Neural cell (in vitro differentiated cells): Measurements from ENCODE around the gene PLG. TPM values are rescaled to one million over a fixed set of nuclear protein-coding genes. Genes with fewer than 3 reads are reported as not detected.

Experiments
- H2AFZ ChIP-seq: fragments of 200-600, 300-800 bp; sonication (generic), shearing (Covaris generic); 2 replicates; pipeline ENCODE4 v1.6.0; 2014; ENCODE audit warnings: low read depth, mild to moderate bottlenecking, antibody characterized with exemption, low read length, moderate library complexity
- H3F3A ChIP-seq: fragments of 200-600 bp; shearing (Covaris generic); 2 replicates; pipeline ENCODE4 v1.6.1; 2016; ENCODE audit warnings: mild to moderate bottlenecking, moderate library complexity, mixed read lengths, antibody characterized with exemption, low read length; ENCODE audit not compliant: insufficient read depth, poor library complexity, severe bottlenecking
- H3K27ac ChIP-seq: fragments of 200-600, 300-800 bp; sonication (generic), shearing (Covaris generic); 2 replicates; pipeline ENCODE4 v1.5.1; 2014; ENCODE audit warnings: mild to moderate bottlenecking, low read length, moderate library complexity
- H3K27me3 ChIP-seq: fragments of 300-800, 200-600 bp; sonication (generic), shearing (Covaris generic); 2 replicates; pipeline ENCODE4 v1.6.0; 2014; ENCODE audit warnings: mild to moderate bottlenecking, low read depth, low read length, moderate library complexity; ENCODE audit not compliant: insufficient read depth
- H3K36me3 ChIP-seq: fragments of 300-800, 200-600 bp; sonication (generic), shearing (Covaris generic); 2 replicates; pipeline ENCODE4 v1.5.1; 2014; ENCODE audit warnings: mild to moderate bottlenecking, antibody characterized with exemption, low read length, moderate library complexity; ENCODE audit not compliant: insufficient read depth
- H3K4me2 ChIP-seq: fragments of 300-800, 200-600 bp; sonication (generic), shearing (Covaris generic); 2 replicates; pipeline ENCODE4 v1.6.0; 2014; ENCODE audit warnings: mild to moderate bottlenecking, low read length
- H3K4me3 ChIP-seq: fragments of 300-800, 200-600 bp; sonication (generic), shearing (Covaris generic); 2 replicates; pipeline ENCODE4 v1.5.1; 2014; ENCODE audit warnings: mild to moderate bottlenecking, low read length, moderate library complexity
- H3K79me2 ChIP-seq: fragments of 200-600 bp; shearing (Covaris generic); replicated peaks from 2 replicates; pipeline ENCODE4 v1.6.0; 2014; ENCODE audit warnings: mild to moderate bottlenecking, low read length, moderate library complexity; ENCODE audit not compliant: insufficient read depth
- H3K9ac ChIP-seq: fragments of 300-800, 200-600 bp; sonication (generic), shearing (Covaris generic); 2 replicates; pipeline ENCODE4 v1.6.1; 2016; ENCODE audit warnings: mild to moderate bottlenecking, low read length, mixed read lengths
- H3K9me2 ChIP-seq: fragments of 200-600 bp; shearing (Covaris generic); 2 replicates; pipeline ENCODE4 v1.6.1; 2016; ENCODE audit warnings: mild to moderate bottlenecking, low read length, mixed read lengths; ENCODE audit not compliant: insufficient read depth
- H3K9me3 ChIP-seq: fragments of 200-600, 300-800 bp; sonication (generic), shearing (Covaris generic); 2 replicates; pipeline ENCODE4 v1.6.1; 2016; ENCODE audit warnings: mild to moderate bottlenecking, mixed run types, low read length, moderate library complexity, mixed read lengths
- H4K20me1 ChIP-seq: fragments of 200-600 bp; shearing (Covaris generic); 2 replicates; pipeline ENCODE4 v1.6.1; 2016; ENCODE audit warnings: mild to moderate bottlenecking, mixed run types; ENCODE audit not compliant: insufficient read depth
- EP300 ChIP-seq: fragments of 450-650 bp; conservative IDR thresholded peaks from 2 replicates; pipeline ENCODE4 v1.6.1; 2014; ENCODE audit warnings: antibody characterized with exemption, mild to moderate bottlenecking, moderate library complexity; ENCODE audit not compliant: poor library complexity, severe bottlenecking
- EZH2 ChIP-seq: fragments of 200-600, 300-800 bp; shearing (Covaris generic), sonication (generic); IDR thresholded peaks from 2 replicates; pipeline ENCODE4 v1.6.1; 2014; ENCODE audit warnings: antibody characterized with exemption, low read length, borderline replicate concordance, mild to moderate bottlenecking; ENCODE audit not compliant: insufficient read depth, poor library complexity, severe bottlenecking
- MXI1 ChIP-seq: fragments of 450-650 bp; conservative IDR thresholded peaks from 2 replicates; pipeline ENCODE4 v1.6.1; 2014; ENCODE audit warnings: antibody characterized with exemption, mild to moderate bottlenecking; ENCODE audit not compliant: poor library complexity, severe bottlenecking
- POLR2AphosphoS5 ChIP-seq: IDR thresholded peaks from 2 replicates; pipeline ENCODE4 v1.6.1; 2012
- RAD21 ChIP-seq: fragments of 450-650 bp; conservative IDR thresholded peaks from 2 replicates; pipeline ENCODE4 v1.6.1; 2014; ENCODE audit warnings: antibody characterized with exemption, mild to moderate bottlenecking, moderate library complexity
- SMC3 ChIP-seq: fragments of 450-650 bp; conservative IDR thresholded peaks from 2 replicates; pipeline ENCODE4 v1.6.1; 2014; ENCODE audit warnings: antibody characterized with exemption, mild to moderate bottlenecking, moderate library complexity; ENCODE audit not compliant: poor library complexity
- TAF1 ChIP-seq: IDR thresholded peaks from 2 replicates; pipeline ENCODE4 v1.6.1; 2012; ENCODE audit warnings: low read depth
- polyA plus RNA-seq: library from polyadenylated mRNA; depleted of rRNA; stranded (reverse); fragments of >200 nt; gene quantifications from 2 replicates; pipeline ENCODE4 v1.2.3, GENCODE V29; 2014
- TF ChIP-seq, protein P1 (sequence below): IDR thresholded peaks from 2 replicates; pipeline ENCODE4 v1.6.1; 2012; ENCODE audit warnings: borderline replicate concordance
- TF ChIP-seq, protein P2 (sequence below): fragments of 450-650 bp; IDR thresholded peaks from 2 replicates; pipeline ENCODE4 v1.5.1; 2014; ENCODE audit warnings: antibody characterized with exemption, mild to moderate bottlenecking, moderate library complexity; ENCODE audit not compliant: poor library complexity, severe bottlenecking

The PLG gene
- polyA plus RNA-seq, 1 donor from 2014 or later: not detected

DNA sequence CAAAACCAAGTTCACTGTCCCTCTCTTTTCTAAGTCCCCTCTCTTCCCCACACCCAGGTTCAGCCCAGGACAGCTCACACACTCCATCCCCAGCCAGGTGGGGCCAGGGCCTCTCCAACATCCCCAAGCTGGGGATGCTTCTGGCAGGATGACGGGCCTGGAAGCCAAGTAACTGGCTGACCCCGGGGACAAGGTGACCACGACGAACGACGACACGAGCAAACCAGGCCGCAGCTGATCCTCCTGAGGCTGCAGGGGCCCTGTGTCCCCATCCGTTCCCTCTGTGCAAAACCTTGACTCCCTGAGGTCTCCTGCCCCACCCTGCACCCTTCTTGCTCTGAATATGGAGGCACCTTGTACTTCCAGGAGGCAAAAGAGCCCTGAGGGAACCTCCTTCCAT is 11.6 kb upstream of the PLG start:
- no peak overlapping the region for H3K27ac ChIP-seq
- no peaks in the 10 kb centered on the region for H4K20me1 ChIP-seq
- H3K9me2 ChIP-seq: no peaks in the 10 kb centered on the region
- H3K79me2 ChIP-seq: no peaks in the 10 kb centered on the region
- no peak overlapping the region for H3K9ac ChIP-seq
- H3K4me2 ChIP-seq: no peak overlapping the region
- no peak overlapping the region for H3K4me3 ChIP-seq
- H3K36me3 ChIP-seq: no peaks in the 10 kb centered on the region
- no peaks in the 10 kb centered on the region for H3K9me3 ChIP-seq
- H2AFZ ChIP-seq: no peak overlapping the region
- no peaks in the 10 kb centered on the region for H3K27me3 ChIP-seq
- TF ChIP-seq, protein P1, sequence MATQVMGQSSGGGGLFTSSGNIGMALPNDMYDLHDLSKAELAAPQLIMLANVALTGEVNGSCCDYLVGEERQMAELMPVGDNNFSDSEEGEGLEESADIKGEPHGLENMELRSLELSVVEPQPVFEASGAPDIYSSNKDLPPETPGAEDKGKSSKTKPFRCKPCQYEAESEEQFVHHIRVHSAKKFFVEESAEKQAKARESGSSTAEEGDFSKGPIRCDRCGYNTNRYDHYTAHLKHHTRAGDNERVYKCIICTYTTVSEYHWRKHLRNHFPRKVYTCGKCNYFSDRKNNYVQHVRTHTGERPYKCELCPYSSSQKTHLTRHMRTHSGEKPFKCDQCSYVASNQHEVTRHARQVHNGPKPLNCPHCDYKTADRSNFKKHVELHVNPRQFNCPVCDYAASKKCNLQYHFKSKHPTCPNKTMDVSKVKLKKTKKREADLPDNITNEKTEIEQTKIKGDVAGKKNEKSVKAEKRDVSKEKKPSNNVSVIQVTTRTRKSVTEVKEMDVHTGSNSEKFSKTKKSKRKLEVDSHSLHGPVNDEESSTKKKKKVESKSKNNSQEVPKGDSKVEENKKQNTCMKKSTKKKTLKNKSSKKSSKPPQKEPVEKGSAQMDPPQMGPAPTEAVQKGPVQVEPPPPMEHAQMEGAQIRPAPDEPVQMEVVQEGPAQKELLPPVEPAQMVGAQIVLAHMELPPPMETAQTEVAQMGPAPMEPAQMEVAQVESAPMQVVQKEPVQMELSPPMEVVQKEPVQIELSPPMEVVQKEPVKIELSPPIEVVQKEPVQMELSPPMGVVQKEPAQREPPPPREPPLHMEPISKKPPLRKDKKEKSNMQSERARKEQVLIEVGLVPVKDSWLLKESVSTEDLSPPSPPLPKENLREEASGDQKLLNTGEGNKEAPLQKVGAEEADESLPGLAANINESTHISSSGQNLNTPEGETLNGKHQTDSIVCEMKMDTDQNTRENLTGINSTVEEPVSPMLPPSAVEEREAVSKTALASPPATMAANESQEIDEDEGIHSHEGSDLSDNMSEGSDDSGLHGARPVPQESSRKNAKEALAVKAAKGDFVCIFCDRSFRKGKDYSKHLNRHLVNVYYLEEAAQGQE: no peak
- no peak for TF ChIP-seq POLR2AphosphoS5
- no peak for TF ChIP-seq TAF1
- no peak for TF ChIP-seq SMC3
- TF ChIP-seq EP300: no peak
- TF ChIP-seq EZH2: no peak
- TF ChIP-seq MXI1: no peak
- TF ChIP-seq RAD21: no peak
- TF ChIP-seq, protein P2, sequence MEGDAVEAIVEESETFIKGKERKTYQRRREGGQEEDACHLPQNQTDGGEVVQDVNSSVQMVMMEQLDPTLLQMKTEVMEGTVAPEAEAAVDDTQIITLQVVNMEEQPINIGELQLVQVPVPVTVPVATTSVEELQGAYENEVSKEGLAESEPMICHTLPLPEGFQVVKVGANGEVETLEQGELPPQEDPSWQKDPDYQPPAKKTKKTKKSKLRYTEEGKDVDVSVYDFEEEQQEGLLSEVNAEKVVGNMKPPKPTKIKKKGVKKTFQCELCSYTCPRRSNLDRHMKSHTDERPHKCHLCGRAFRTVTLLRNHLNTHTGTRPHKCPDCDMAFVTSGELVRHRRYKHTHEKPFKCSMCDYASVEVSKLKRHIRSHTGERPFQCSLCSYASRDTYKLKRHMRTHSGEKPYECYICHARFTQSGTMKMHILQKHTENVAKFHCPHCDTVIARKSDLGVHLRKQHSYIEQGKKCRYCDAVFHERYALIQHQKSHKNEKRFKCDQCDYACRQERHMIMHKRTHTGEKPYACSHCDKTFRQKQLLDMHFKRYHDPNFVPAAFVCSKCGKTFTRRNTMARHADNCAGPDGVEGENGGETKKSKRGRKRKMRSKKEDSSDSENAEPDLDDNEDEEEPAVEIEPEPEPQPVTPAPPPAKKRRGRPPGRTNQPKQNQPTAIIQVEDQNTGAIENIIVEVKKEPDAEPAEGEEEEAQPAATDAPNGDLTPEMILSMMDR: no peak
- H3F3A ChIP-seq: no peaks in the 10 kb centered on the region

DNA sequence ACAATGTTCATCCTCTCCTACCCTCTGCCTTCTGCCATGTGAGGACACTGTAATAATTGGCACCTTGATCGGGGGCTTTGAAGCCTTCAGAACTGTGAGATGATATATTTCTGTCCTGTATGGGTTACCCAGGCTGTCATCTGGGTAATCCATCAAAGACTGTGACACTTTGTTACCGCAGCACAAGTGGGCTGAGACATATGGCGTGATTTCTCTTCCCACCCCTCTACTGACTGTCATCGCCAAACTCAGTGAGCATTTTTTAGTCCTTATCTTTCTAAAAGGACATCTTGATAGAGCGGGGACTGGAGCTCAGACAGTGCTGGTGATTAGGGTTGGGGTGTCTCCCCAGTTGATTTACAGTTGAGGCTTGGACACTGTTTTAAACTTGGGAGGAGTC is 10.4 kb upstream of the PLG start:
- H3K9ac ChIP-seq: no peak overlapping the region
- H3K9me2 ChIP-seq: no peaks in the 10 kb centered on the region

More for the DNA sequence above, 10.4 kb upstream of the PLG start:
- H3K27ac ChIP-seq: no peak overlapping the region
- H3K36me3 ChIP-seq: no peaks in the 10 kb centered on the region
- no peaks in the 10 kb centered on the region for H4K20me1 ChIP-seq
- H3K79me2 ChIP-seq: no peaks in the 10 kb centered on the region
- H2AFZ ChIP-seq: no peak overlapping the region
- no peaks in the 10 kb centered on the region for H3K9me3 ChIP-seq
- no peak overlapping the region for H3K4me3 ChIP-seq
- no peak overlapping the region for H3K4me2 ChIP-seq
- H3K27me3 ChIP-seq: no peaks in the 10 kb centered on the region
- no peaks in the 10 kb centered on the region for H3F3A ChIP-seq
- TF ChIP-seq SMC3 (no peak), EZH2 (no peak), TAF1 (no peak), RAD21 (no peak), EP300 (no peak), MXI1 (no peak), POLR2AphosphoS5 (no peak)
- TF ChIP-seq, protein P1: no peak
- TF ChIP-seq, protein P2: no peak
